NB4 (cell line): ENCODE results near the gene LY86.

Source experiments
- CTCF ChIP-seq: IDR thresholded peaks from one replicate; pipeline ENCODE4 v1.5.1; 2012; ENCODE audit warnings: low read depth, low read length
- MAX ChIP-seq: IDR thresholded peaks from 2 replicates; pipeline ENCODE4 v1.6.1; 2011; ENCODE audit warnings: low read depth, low read length
- MYC ChIP-seq: IDR thresholded peaks from 2 replicates; pipeline ENCODE4 v1.6.1; 2011; ENCODE audit warnings: low read depth, low read length
- POLR2A ChIP-seq: IDR thresholded peaks from 2 replicates; pipeline ENCODE4 v1.6.1; 2011; ENCODE audit warnings: mild to moderate bottlenecking; ENCODE audit not compliant: insufficient read length; ENCODE audit errors: extremely low read depth

- TF ChIP-seq CTCF (no peak), MYC (no peak), POLR2A (no peak), MAX (no peak)
Observed at GRCh38 chr6:6650839-6651238, 62.3 kb downstream of the LY86 start.
